ENCODE data around the gene ATP6V0A1.

- TF ChIP-seq POLR2A (IDR thresholded peaks at IDR 0.05) = no peak
- no peak for TF ChIP-seq POLR2AphosphoS5 (IDR thresholded peaks at IDR 0.05)
Measured at GRCh38 chr17:42423766-42424165, 34.9 kb upstream of the ATP6V0A1 start.
